Measurements from ENCODE around the gene ANO10. TPM values are rescaled to one million over a fixed set of nuclear protein-coding genes. Genes with fewer than 3 reads are reported as not detected.

The ANO10 gene
- total and polyA plus RNA-seq, 2 of the 8 experiments (the other 6 are each of a cell fraction or from before 2014, with no cell fraction given) = 38.0 to 53.2 TPM

GRCh38 chr3:43670635-43671522, 49.1 kb upstream of the ANO10 start:
- H3K9ac ChIP-seq (replicated peaks in 1 of 4; ENCODE audit: extremely low read depth in 1 of 4, low read depth in 3 of 4, low read length in 3 of 4) = no peak overlapping the region
- no peaks in the 10 kb centered on the region for H3K36me3 ChIP-seq (ENCODE audit: control insufficient read depth in 2 of 4, insufficient read depth in 4 of 4, low read length in 3 of 4)
- no peak overlapping the region for H4K5ac ChIP-seq (ENCODE audit: insufficient read length, low read depth, low read length)
- no peak overlapping the region for H4K91ac ChIP-seq (replicated peaks; ENCODE audit: insufficient read length, low read length)
- H2BK15ac ChIP-seq (ENCODE audit: low read length) = no peak overlapping the region
- H4K20me1 ChIP-seq (replicated peaks in 1 of 2; ENCODE audit: control insufficient read depth in 1 of 2, insufficient read depth in 2 of 2, low read length in 2 of 2) = no peaks in the 10 kb centered on the region
- no peak overlapping the region for H2BK120ac ChIP-seq (replicated peaks; ENCODE audit: low read depth, low read length)
- H3K79me1 ChIP-seq (ENCODE audit: low read depth, low read length) = no peaks in the 10 kb centered on the region
- H2BK5ac ChIP-seq (ENCODE audit: low read depth, low read length) = no peak overlapping the region
- H3K23me2 ChIP-seq (ENCODE audit: low read depth, low read length) = no peaks in the 10 kb centered on the region
- TF ChIP-seq CEBPB (IDR thresholded peaks at IDR 0.05; ENCODE audit: low read depth, low read length) (no peak), JUN (IDR thresholded peaks at IDR 0.05; ENCODE audit: low read depth, low read length) (no peak), NANOG (IDR thresholded peaks at IDR 0.05; ENCODE audit: insufficient read depth, low read depth, low read length, poor library complexity, severe bottlenecking) (no peak), CTBP2 (IDR thresholded peaks at IDR 0.05; ENCODE audit: borderline replicate concordance, insufficient read depth, insufficient read length, low read length) (no peak), CHD2 (IDR thresholded peaks at IDR 0.05; ENCODE audit: low read length) (no peak), RAD21 (IDR thresholded peaks at IDR 0.05 in 1 of 2, conservative IDR thresholded peaks at IDR 0.05 in 1 of 2; ENCODE audit: low read depth in 2 of 2, low read length in 2 of 2) (no peak), NRF1 (IDR thresholded peaks at IDR 0.05; ENCODE audit: low read depth, low read length) (no peak), CHD1 (IDR thresholded peaks at IDR 0.05; ENCODE audit: low read depth, low read length) (no peak), SUZ12 (IDR thresholded peaks at IDR 0.05; ENCODE audit: low read length) (no peak)
- no peak overlapping the region for H3K4me3 ChIP-seq (ENCODE audit: extremely low read depth in 1 of 4, insufficient read depth in 2 of 4, low read depth in 3 of 4, low read length in 4 of 4)
- H3K4me2 ChIP-seq (ENCODE audit: insufficient read depth in 1 of 2, low read depth in 2 of 2, low read length in 2 of 2) = no peak overlapping the region
- no peak overlapping the region for H3K56ac ChIP-seq (replicated peaks; ENCODE audit: insufficient read length, low read depth, low read length)
- H4K8ac ChIP-seq (ENCODE audit: extremely low read depth, insufficient read depth, low read length) = no peak overlapping the region
- CTCF ChIA-PET (ENCODE audit: partially characterized antibody) = no interaction called here
- no peak overlapping the region for H2AK5ac ChIP-seq (ENCODE audit: low read depth, low read length)
- H3K79me2 ChIP-seq (ENCODE audit: control insufficient read depth in 1 of 2, insufficient read depth in 2 of 2, low read length in 2 of 2) = no peaks in the 10 kb centered on the region
- H3K27ac ChIP-seq (ENCODE audit: low read depth, low read length) = no peak overlapping the region
- POLR2A ChIA-PET (ENCODE audit: partially characterized antibody) = interaction anchor here (0.6 kb wide), 1 partner anchor 19 kb away, joined by 3 read pairs; no protein-coding TSS in a partner anchor
- no peak for FAIRE-seq
- no peaks in the 10 kb centered on the region for H3K4me1 ChIP-seq (replicated peaks in 1 of 4; ENCODE audit: control insufficient read depth in 3 of 4, insufficient read depth in 4 of 4, low read length in 3 of 4)
- no peak overlapping the region for H3K14ac ChIP-seq (ENCODE audit: insufficient read length)
- no peaks in the 10 kb centered on the region for H3K27me3 ChIP-seq (replicated peaks in 1 of 4; ENCODE audit: control insufficient read depth in 3 of 4, extremely low read depth in 1 of 4, insufficient read depth in 3 of 4, low read length in 3 of 4)
- no peak for DNase-seq (ENCODE audit: low read depth in 1 of 2, low spot score in 2 of 2)
- H3K4ac ChIP-seq (replicated peaks; ENCODE audit: insufficient read length, low read depth, low read length) = no peak overlapping the region
- no peak overlapping the region for H3K18ac ChIP-seq (ENCODE audit: extremely low read depth, low read length)
- H2AFZ ChIP-seq (ENCODE audit: low read length) = no peak overlapping the region
- no peak overlapping the region for H2BK12ac ChIP-seq (ENCODE audit: low read depth, low read length)
- 96% methylated on average over 5 of the region's 5 CpGs; no CpG with 5 or more reads in 1 of the 2 experiments for WGBS, 2 experiments (ENCODE audit: extremely low coverage in 1 of 2, insufficient coverage in 1 of 2, insufficient read length in 1 of 2, insufficient replicate concordance in 2 of 2, low coverage in 1 of 2, low lambda C conversion rate in 2 of 2, missing lambda C conversion rate in 1 of 2)
- no peaks in the 10 kb centered on the region for H3K9me3 ChIP-seq (ENCODE audit: insufficient read depth in 2 of 2, low read depth in 1 of 2, low read length in 1 of 2)
- H3K23ac ChIP-seq (ENCODE audit: insufficient read length) = no peak overlapping the region
- no peak overlapping the region for H2BK20ac ChIP-seq (ENCODE audit: low read length)

Measured in H1 (cell line).